ENCODE results near the gene IFRD1.

DNA sequence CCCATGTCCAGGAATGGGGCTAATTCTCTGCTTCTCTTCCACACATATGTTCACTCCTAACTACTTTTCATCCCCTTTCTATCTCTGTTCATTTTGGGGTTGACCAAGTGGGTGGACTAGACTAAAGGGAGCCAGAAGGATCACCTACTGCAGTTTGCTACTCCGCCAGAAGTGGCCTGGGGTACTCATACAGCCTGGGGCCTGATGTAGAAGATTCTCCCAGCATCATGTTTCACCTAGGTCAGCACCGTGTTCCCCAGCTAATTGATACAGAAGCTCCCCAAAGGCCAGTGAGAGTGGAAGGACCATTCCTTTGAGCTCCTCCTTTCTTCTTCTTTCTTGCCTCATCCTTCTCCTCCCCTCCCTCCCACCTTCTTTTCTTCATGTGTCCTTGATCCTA, 19.6 kb upstream of the IFRD1 start:
- TF ChIP-seq, protein P1, sequence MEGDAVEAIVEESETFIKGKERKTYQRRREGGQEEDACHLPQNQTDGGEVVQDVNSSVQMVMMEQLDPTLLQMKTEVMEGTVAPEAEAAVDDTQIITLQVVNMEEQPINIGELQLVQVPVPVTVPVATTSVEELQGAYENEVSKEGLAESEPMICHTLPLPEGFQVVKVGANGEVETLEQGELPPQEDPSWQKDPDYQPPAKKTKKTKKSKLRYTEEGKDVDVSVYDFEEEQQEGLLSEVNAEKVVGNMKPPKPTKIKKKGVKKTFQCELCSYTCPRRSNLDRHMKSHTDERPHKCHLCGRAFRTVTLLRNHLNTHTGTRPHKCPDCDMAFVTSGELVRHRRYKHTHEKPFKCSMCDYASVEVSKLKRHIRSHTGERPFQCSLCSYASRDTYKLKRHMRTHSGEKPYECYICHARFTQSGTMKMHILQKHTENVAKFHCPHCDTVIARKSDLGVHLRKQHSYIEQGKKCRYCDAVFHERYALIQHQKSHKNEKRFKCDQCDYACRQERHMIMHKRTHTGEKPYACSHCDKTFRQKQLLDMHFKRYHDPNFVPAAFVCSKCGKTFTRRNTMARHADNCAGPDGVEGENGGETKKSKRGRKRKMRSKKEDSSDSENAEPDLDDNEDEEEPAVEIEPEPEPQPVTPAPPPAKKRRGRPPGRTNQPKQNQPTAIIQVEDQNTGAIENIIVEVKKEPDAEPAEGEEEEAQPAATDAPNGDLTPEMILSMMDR (conservative IDR thresholded peaks at IDR 0.05) = no peak
- TF ChIP-seq EZH2 (IDR thresholded peaks at IDR 0.05; ENCODE audit: low read depth) = no peak

Measured in PC-9 (cell line).